Measurements from ENCODE around the gene TAOK2. TPM values are rescaled to one million over a fixed set of nuclear protein-coding genes. Genes with fewer than 3 reads are reported as not detected.
A peak's percentile ranks its signal among the peaks of the same experiment; 100 is the strongest.
"Not testable (repeated sequence)": the region's sequence is repeated elsewhere in the genome, so short reads cannot be mapped to it uniquely, and the experiment has no call there.

TAOK2 gene
- total RNA-seq, 1 donor, result 44.6 TPM

GRCh38 chr16:30033270-30033669 lies 59.6 kb downstream of the TAOK2 start:
- no peak for TF ChIP-seq CTCF (IDR thresholded peaks at IDR 0.05; ENCODE audit: insufficient read depth, low read length)
- H3K4me3 ChIP-seq (ENCODE audit: low read depth, low read length), result no peak overlapping the region
- no peak for DNase-seq (ENCODE audit: low read depth)

- no peak for TF ChIP-seq CTCF (IDR thresholded peaks at IDR 0.05; ENCODE audit: insufficient read depth, low read length)
- no peak for DNase-seq (ENCODE audit: low read depth)
- no peak overlapping the region for H3K4me3 ChIP-seq (ENCODE audit: low read depth, low read length)
Measured at GRCh38 chr16:30040221-30040620, 66.6 kb downstream of the TAOK2 start.

GRCh38 chr16:30040690-30041089 lies 67.0 kb downstream of the TAOK2 start:
- not testable (repeated sequence) for DNase-seq (ENCODE audit: low read depth)

GRCh38 chr16:30041841-30042240 lies 68.2 kb downstream of the TAOK2 start:
- no peak overlapping the region for H3K4me3 ChIP-seq (ENCODE audit: low read depth, low read length)
- peak; percentile 72 for DNase-seq (ENCODE audit: low read depth)
- peak; percentile 31 for TF ChIP-seq CTCF (IDR thresholded peaks at IDR 0.05; ENCODE audit: insufficient read depth, low read length)

More at GRCh38 chr16:30040690-30041089, 67.0 kb downstream of the TAOK2 start:
- not testable (repeated sequence) for H3K4me3 ChIP-seq (ENCODE audit: low read depth, low read length)

Other genes starting within 250 kb of the TAOK2 start
- not detected in 2 replicates for gene C16orf54, start 227.9 kb upstream of the TAOK2 start, total RNA-seq (ENCODE audit: low replicate concordance)
- gene ZG16, start 195.6 kb upstream of the TAOK2 start, total RNA-seq (ENCODE audit: low replicate concordance), result not detected in 2 replicates
- 7.2 and 52.4 TPM in 2 replicates for gene KIF22, start 183.1 kb upstream of the TAOK2 start, total RNA-seq (ENCODE audit: low replicate concordance)
- 74.0 and 159 TPM in 2 replicates for gene MAZ, start 167.3 kb upstream of the TAOK2 start, total RNA-seq (ENCODE audit: low replicate concordance)
- gene PRRT2, start 161.7 kb upstream of the TAOK2 start, total RNA-seq (ENCODE audit: low replicate concordance), result 7.7 and 32.0 TPM in 2 replicates
- gene PAGR1, start 157.7 kb upstream of the TAOK2 start, total RNA-seq (ENCODE audit: low replicate concordance), result 23.4 and 61.2 TPM in 2 replicates
- gene MVP, start 153.4 kb upstream of the TAOK2 start, total RNA-seq (ENCODE audit: low replicate concordance), result 202 and 275 TPM in 2 replicates
- 66.2 and 79.2 TPM in 2 replicates for gene CDIPT, start 110.6 kb upstream of the TAOK2 start, total RNA-seq (ENCODE audit: low replicate concordance)
- gene SEZ6L2, start 74.3 kb upstream of the TAOK2 start, total RNA-seq (ENCODE audit: low replicate concordance), result 1.4 and 12.3 TPM in 2 replicates
- 0.98 and 1.5 TPM in 2 replicates for gene ASPHD1, start 73.4 kb upstream of the TAOK2 start, total RNA-seq (ENCODE audit: low replicate concordance)
- 12.5 and 41.9 TPM in 2 replicates for gene KCTD13, start 47.6 kb upstream of the TAOK2 start, total RNA-seq (ENCODE audit: low replicate concordance)
- 57.3 and 68.0 TPM in 2 replicates for gene TMEM219, start 11.8 kb upstream of the TAOK2 start, total RNA-seq (ENCODE audit: low replicate concordance)
- gene HIRIP3, start 21.7 kb downstream of the TAOK2 start, total RNA-seq (ENCODE audit: low replicate concordance), result 13.6 and 14.4 TPM in 2 replicates
- gene INO80E, start 22.4 kb downstream of the TAOK2 start, total RNA-seq (ENCODE audit: low replicate concordance), result 6.5 and 36.5 TPM in 2 replicates
- not detected in 2 replicates for gene DOC2A, start 37.2 kb downstream of the TAOK2 start, total RNA-seq (ENCODE audit: low replicate concordance)
- gene C16orf92, start 49.3 kb downstream of the TAOK2 start, total RNA-seq (ENCODE audit: low replicate concordance), result not detected in 2 replicates
- 0.18 TPM in 1 of 2 replicates, not detected in the other for gene TLCD3B, start 57.4 kb downstream of the TAOK2 start, total RNA-seq (ENCODE audit: low replicate concordance)
- gene ALDOA, start 91.9 kb downstream of the TAOK2 start, total RNA-seq (ENCODE audit: low replicate concordance), result 522 and 792 TPM in 2 replicates
- gene PPP4C, start 102.1 kb downstream of the TAOK2 start, total RNA-seq (ENCODE audit: low replicate concordance), result 70.8 and 154 TPM in 2 replicates
- 0.09 and 0.16 TPM in 2 replicates for gene TBX6, start 118.1 kb downstream of the TAOK2 start, total RNA-seq (ENCODE audit: low replicate concordance)
- gene YPEL3, start 122.3 kb downstream of the TAOK2 start, total RNA-seq (ENCODE audit: low replicate concordance), result 15.8 and 19.8 TPM in 2 replicates
- 1.5 TPM in 2 replicates for gene GDPD3, start 139.7 kb downstream of the TAOK2 start, total RNA-seq (ENCODE audit: low replicate concordance)
- gene MAPK3, start 149.4 kb downstream of the TAOK2 start, total RNA-seq (ENCODE audit: low replicate concordance), result 23.4 and 90.5 TPM in 2 replicates
- gene CORO1A, start 209.7 kb downstream of the TAOK2 start, total RNA-seq (ENCODE audit: low replicate concordance), result 1.9 and 2.8 TPM in 2 replicates
- 68.6 and 137 TPM in 2 replicates for gene BOLA2B, start 219.8 kb downstream of the TAOK2 start, total RNA-seq (ENCODE audit: low replicate concordance)
- 12.0 and 52.4 TPM in 2 replicates for gene SLX1A, start 220.0 kb downstream of the TAOK2 start, total RNA-seq (ENCODE audit: low replicate concordance)
- gene SULT1A3, start 225.4 kb downstream of the TAOK2 start, total RNA-seq (ENCODE audit: low replicate concordance), result 6.0 and 7.0 TPM in 2 replicates